HG02973 (cell line): Measurements from ENCODE around the gene GREM2.

Experiments used
- ATAC-seq: cut with Tn5 transposase; IDR thresholded peaks from one replicate; pipeline ENCODE4 v1.9.1; 2021; ENCODE audit warnings: moderate library complexity; ENCODE audit not compliant: unreplicated experiment

Gene GREM2

DNA sequence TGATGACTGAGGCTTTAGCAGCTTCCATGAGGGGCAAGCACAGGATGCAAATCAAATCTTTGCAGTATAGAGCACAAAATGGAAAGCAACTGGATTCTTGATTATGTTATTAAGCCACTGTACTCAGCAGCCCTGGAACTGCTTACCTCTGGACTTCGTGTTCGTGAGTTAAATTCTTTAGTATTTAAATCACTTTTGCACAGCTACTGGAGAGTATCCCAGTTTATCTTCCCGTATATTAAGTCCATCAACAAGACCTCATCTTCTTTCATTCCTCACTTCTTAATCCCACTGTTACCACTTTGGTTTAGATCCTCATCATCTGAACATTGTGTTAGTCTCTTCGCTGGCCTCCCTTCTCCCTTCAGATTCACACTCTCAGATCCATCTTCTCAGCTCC lies 108.9 kb downstream of the GREM2 start:
- no peak for ATAC-seq

DNA sequence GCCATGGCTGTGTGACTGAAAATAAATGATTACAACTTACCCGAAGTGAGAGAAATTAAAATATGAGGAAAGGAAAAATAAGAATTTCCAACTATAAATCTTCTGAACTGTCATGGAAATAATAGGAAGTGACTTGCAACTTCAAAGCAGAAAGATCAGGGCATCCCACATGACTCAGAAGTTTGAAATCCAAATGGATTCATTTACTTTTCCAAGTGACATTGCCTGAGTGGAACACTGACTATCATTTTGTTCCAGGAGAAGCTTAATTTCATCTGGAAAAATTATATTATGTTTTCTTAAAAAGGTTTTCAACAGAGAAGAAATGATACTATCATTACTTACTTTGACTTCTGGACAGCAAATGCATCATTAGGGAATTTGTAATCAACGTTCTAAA lies 110.8 kb downstream of the GREM2 start:
- no peak for ATAC-seq

GRCh38 chr1:240500647-240501046 lies 111.3 kb downstream of the GREM2 start:
- no peak for ATAC-seq

GRCh38 chr1:240499012-240499411 lies 112.9 kb downstream of the GREM2 start:
- no peak for ATAC-seq

DNA sequence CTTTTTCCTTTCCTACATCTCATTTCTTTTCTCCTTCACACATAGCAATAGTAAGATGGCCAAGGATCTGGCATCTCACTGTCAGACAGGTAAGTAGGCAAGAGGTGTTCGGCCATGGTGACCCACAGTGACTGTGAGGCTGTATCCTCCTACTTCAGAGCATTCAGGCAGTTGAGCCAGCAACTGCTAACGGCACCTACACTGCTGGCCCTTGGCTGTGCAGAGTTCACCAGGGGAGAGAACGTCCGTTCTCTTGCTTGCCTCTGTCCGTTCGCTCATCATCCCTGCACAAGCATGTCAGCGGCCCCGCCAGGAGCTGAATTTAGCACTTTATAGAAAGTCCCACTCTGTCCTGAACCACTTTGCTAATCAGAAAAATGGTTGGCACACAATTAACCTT lies 113.6 kb downstream of the GREM2 start:
- ATAC-seq = no peak

DNA sequence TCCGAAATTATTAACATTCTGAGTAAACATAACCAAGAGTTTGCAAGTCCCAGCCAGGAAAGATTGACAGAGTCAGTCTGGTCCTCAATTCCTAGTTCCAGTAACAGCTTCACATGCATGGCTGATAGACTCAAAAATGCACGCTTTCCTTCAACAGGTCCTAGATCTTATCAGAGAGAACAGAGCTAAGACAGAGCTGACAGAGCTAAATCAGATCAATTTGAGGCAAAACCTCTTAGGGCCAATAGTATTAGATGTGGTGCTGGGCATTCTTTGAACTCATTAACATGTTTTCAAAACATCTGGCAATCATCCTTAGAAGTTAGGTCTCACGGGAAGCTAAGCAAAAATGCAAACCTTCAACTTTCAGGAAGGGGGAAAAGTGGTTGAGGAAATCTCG lies 114.0 kb downstream of the GREM2 start:
- ATAC-seq = no peak

- ATAC-seq = no peak
Observed at GRCh38 chr1:240496941-240497340, 115.0 kb downstream of the GREM2 start.

DNA sequence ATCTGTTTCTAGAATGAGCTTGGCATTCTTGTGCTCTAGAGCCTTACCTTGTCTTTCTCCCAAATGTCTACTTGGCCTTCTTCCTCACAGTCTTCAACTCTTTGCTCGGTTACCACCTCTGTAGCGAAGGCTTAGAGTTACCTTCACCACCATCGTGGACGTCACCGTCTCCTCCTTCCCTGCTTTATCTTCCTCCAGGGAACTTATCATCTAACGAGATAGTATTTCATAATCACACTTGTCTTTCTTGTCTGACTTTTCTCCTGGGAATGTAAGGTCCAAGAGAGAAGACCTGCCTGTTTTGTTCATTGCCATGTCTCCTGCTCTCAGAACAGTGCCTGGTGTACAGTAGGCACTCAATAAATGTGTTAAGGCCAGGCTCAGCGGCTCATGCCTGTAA lies 115.6 kb downstream of the GREM2 start:
- ATAC-seq = no peak

GRCh38 chr1:240495601-240496000 lies 116.4 kb downstream of the GREM2 start:
- no peak for ATAC-seq

DNA sequence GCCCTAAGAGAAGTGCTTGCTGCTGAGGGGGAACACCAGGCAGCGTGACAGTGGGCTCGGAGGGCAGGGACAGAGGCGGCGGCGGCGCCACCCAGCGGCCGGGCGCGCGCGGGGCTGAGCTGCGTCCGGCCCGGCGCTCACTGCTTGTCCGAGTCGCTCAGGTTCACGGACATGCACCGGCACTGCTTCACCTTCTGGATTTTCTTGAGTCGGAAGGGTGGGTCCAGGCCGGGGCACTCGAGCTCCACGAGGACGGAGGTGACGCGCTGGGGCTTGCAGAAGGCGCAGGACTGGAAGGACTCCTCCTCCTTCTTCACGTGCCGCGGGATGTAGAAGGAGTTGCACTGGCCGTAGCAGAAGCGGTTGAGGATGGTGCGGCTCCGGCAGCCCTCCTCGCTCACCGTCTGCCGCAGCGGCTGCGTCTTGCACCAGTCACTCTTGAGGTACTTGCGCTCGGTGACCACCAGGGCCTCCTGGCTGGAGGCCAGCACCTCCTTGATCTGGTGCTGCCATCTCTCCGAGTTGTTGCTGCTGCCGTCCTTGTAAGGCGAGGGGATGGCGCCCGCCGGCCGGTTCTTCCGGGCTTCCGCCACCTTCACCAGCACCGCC lies 119.0 kb downstream of the GREM2 start:
- ATAC-seq = no peak

DNA sequence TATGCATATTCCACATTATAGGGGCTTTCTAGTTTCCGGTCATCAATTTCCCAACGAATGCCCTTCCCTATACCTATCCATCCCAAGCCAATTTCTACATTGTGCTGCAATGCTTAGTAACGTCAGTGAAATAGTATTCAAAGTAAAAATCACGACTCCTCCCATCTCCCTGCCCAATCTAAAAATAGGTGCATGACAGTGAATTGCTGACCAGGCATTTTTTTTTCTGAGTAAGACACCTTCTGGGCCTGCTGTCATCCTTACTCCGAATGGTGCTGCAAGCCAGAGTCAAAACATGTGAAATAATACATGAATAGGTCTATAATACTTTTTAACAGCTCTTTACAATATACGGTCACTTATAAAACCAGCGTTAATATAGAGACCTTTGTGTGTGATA lies 120.2 kb downstream of the GREM2 start:
- ATAC-seq = no peak

GRCh38 chr1:240491156-240491555 lies 120.8 kb downstream of the GREM2 start:
- ATAC-seq = no peak

DNA sequence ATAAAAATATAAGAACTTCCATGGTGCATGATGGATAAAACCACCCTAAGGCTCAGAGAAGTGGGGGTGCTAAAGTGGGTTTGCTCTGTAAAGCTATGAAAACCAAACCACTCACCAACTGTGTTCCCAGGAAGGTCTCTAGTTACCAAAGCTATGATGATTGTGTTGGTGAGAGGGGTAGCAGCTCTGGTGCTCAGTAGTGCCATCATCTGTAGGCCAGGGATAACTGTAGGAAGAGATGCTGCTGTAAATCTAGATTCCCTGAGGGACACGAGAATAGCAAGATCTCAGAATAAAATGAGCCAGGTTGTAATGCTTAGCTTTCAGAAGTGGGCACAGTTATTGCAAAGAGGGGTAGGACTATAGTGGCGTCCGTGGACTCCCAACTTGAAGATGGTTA lies 124.5 kb downstream of the GREM2 start:
- ATAC-seq = no peak

GRCh38 chr1:240486611-240487010 lies 125.3 kb downstream of the GREM2 start:
- ATAC-seq = no peak

GRCh38 chr1:240484804-240485443 lies 127.0 kb downstream of the GREM2 start:
- no peak for ATAC-seq

GRCh38 chr1:240478536-240478935 lies 133.4 kb downstream of the GREM2 start:
- ATAC-seq = no peak

GRCh38 chr1:240475832-240476231 lies 136.1 kb downstream of the GREM2 start:
- no peak for ATAC-seq

DNA sequence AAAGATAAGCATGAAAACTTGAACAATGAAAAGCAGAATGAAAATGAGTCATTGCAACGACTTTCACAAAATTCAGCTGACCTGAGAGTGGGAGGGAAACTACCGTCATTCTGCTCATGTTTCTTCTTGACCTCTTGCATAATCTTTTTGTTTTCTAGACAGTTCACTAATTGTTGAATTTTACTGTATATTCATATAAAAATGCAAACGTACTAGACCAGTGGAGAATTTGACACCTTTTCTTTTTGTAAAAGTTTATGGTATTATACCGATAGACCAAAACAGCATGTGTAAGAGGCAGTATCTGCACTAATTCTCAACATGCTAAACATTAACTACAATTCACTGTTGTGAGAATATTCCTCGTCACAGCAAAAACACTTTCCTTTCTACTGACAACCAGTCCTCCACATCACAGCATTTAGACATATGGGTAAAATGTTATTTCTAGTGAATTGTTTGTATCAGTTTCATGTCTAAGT lies 137.8 kb downstream of the GREM2 start:
- no peak for ATAC-seq

- no peak for ATAC-seq
Observed at GRCh38 chr1:240468656-240469055, 143.3 kb downstream of the GREM2 start.

DNA sequence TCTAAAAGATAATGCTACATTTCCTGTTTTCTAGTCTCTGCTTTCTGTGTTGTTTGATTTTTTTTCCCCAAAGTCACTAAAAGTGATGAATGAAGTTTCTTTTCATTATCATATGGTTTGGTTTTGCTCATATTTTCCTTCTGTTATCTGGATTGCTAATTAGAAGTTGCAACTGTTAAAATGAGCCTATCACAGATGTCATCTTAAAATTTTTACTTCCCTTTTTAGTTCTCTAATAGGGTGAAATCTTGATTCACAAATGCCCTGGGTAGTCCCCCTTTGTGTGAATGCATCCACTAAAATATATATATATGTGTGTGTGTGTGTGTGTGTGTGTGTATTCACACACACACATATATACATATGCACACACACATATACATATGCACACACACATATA lies 144.1 kb downstream of the GREM2 start:
- no peak for ATAC-seq

GRCh38 chr1:240466509-240466908 lies 145.4 kb downstream of the GREM2 start:
- no peak for ATAC-seq

- ATAC-seq = no peak
Observed at GRCh38 chr1:240465531-240465940, 146.4 kb downstream of the GREM2 start.

DNA sequence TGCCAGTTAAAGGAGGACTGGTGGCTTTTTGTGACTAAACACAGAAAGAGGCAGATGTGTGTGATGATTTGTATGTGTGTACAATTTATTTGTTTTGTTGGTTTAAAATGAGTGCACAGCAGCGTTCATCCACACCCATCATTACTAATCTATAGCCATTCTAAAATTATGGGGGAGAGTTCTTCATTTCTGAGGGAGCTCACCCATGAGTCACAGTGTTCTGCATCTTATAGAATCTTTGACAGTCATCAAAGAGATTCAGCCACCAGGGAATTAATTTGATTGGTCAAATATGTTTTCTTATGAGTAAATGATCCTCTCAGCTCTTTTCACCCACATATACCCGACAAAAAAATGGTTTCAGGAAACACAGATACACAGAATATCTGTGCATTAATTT lies 147.9 kb downstream of the GREM2 start:
- no peak for ATAC-seq
